ENCODE data around the gene HCK. TPM values are rescaled to one million over a fixed set of nuclear protein-coding genes. Genes with fewer than 3 reads are reported as not detected.

HCK gene
- total RNA-seq, 1 donor from 2014 or later = 0.23 TPM

DNA sequence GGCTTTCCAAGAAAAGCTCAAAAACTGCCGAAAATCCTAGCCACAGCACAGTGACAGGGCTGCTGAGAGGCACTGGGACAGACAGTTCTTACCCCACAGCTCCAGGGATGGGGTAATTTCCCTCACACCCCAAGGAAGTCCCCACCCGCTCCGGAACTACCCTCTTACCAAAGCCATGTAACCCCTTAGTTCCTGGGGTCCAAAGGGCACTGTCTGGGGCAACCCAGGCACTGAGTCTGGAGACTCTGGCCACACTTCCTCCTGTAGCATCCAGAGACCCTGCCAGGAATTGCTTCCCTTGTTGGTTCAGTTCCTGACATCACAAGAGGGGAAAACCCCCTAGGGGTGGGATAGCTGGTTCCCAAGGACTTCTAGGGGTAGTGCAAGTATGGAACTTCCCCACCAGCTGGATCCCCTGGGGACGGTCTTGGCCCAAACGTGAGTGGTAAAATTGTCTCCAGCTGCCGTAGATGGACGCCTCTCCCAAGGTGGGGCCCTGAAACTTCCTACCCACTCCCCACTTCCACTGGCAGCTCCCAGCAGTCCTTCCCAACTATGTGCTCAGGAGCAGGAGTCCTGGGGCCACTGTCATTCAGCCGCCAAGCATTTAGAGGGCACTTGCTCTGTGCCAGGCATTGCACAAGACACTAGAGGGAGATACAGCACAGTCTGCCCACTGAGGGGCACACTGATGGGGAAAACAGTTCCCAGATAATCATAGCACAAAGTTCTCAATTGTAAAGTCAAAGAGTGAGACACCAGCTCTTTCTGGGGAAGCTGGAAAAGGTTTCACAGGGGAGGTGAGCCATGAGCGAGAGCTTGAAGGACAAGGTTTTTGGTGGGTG is 17.2 kb upstream of the HCK start:
- no peaks in the 10 kb centered on the region for H3K36me3 Mint-ChIP-seq (ENCODE audit: low read depth)
- no peak for DNase-seq (ENCODE audit: low spot score)
- no peaks in the 10 kb centered on the region for H3K9me3 Mint-ChIP-seq
- H3K27ac Mint-ChIP-seq = no peak overlapping the region
- H3K4me3 Mint-ChIP-seq = no peak overlapping the region
- intact Hi-C loops (cut with micrococcal nuclease) = no loop called here
- H3K27me3 Mint-ChIP-seq (ENCODE audit: insufficient read depth) = peaks cover 50% of the 10 kb centered on the region
- no peaks in the 10 kb centered on the region for H3K4me1 Mint-ChIP-seq (ENCODE audit: low read depth)

DNA sequence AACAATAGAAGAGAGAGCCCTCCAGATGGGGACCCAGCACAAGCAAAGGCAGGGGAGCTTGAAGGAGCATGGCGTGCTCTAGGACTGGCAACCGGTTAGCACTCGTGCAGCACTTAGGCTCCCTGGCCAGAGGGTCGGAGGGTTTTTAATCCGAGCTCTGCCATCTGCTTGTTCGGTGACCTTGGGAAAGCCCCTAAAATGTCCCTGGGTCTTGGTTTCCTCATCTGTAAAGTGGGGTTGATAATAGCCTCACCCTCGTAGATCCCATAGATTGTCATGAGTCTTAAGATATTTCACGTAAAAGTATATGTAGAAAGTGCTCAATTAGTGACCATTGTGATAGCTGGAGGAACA is 16.6 kb upstream of the HCK start:
- no peak overlapping the region for H3K27ac Mint-ChIP-seq
- H3K4me1 Mint-ChIP-seq (ENCODE audit: low read depth) = no peaks in the 10 kb centered on the region
- H3K27me3 Mint-ChIP-seq (ENCODE audit: insufficient read depth) = peaks cover 50% of the 10 kb centered on the region
- intact Hi-C loops (cut with micrococcal nuclease) = no loop called here
- no peaks in the 10 kb centered on the region for H3K9me3 Mint-ChIP-seq
- DNase-seq (ENCODE audit: low spot score) = no peak
- no peak overlapping the region for H3K4me3 Mint-ChIP-seq
- no peaks in the 10 kb centered on the region for H3K36me3 Mint-ChIP-seq (ENCODE audit: low read depth)

DNA sequence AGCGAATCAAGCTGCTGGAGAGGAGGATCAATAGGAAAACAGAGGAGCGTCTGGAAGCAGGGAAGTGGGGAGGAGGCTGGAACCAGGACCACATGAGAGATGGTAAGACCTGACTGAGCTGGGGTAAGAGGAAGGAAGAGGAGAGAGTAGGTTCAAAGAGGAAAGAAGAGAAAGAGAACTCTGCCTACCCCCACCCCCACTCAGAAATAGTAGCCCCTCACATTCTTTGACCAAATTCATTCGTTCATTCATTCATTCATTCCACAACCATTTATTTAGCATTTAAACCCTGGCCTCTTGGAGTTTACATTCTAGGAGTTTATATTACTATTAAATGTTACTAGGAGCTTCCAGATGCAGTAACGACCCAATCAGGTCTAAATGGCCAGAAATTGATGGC is 15.8 kb upstream of the HCK start:
- H3K4me1 Mint-ChIP-seq (ENCODE audit: low read depth) = no peaks in the 10 kb centered on the region
- H3K36me3 Mint-ChIP-seq (ENCODE audit: low read depth) = no peaks in the 10 kb centered on the region
- H3K27ac Mint-ChIP-seq = no peak overlapping the region
- H3K27me3 Mint-ChIP-seq (ENCODE audit: insufficient read depth) = peaks cover 51% of the 10 kb centered on the region
- intact Hi-C loops (cut with micrococcal nuclease) = no loop called here
- no peak overlapping the region for H3K4me3 Mint-ChIP-seq
- H3K9me3 Mint-ChIP-seq = no peaks in the 10 kb centered on the region
- no peak for DNase-seq (ENCODE audit: low spot score)

DNA sequence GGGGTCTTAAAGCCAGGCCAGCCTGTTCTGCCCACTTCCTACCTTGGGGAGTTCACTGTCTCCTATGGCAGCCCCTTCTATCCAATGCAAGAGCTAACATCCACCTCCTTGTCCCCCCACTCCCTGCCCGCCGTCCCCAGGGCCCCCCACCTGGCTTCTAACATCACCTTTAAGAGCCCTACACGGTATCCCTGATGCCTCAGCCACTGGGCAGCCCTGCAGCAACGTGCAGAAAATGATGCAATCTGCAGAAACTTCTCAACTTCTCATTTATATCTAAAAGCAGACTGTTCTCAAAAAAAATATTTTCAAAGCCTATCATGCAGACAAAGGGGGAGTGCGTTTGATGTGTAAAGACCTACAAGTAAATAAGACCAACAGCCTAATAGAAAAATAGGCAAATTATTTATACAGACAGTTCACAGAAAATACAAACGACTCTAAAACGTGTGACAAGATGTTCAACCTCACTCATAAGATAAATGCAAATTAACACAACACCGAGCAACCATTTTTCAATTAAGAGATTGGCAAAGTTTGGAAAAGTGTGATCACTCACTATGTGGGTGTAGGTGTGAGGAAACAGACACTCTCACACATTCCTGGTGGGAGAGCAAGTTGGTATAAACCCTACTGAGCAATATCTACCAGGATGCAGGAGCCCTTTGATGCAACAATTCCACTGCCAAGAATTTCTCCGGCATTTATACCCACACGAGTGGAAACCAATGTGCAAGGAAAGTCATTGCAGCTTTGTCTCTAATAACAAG is 15.1 kb upstream of the HCK start:
- Mint-ChIP-seq H3K27ac (no peak overlapping the region), H3K9me3 (no peaks in the 10 kb centered on the region), H3K36me3 (ENCODE audit: low read depth) (no peaks in the 10 kb centered on the region), H3K27me3 (ENCODE audit: insufficient read depth) (peaks cover 49% of the 10 kb centered on the region), H3K4me3 (no peak overlapping the region), H3K4me1 (ENCODE audit: low read depth) (no peaks in the 10 kb centered on the region)
- intact Hi-C loops (cut with micrococcal nuclease) = no loop called here
- no peak for DNase-seq (ENCODE audit: low spot score)

DNA sequence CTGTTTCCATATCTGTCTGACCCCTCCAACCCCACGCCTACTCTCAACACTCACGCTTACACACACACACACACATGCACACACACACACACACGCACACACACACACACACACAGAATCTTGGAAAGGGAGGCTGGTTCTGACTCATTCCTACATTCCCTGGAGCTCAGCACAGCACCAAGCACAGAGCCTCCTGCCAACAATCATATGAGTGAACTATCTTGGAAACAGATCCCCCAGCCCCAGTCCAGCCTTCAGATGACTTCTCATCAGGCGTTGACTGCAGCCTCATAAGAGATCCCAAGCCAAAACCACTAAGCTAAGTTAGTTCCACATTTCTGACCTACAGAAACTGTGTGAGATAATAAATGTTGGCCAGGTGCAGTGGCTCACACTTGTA is 14.1 kb upstream of the HCK start:
- intact Hi-C loops (cut with micrococcal nuclease) = no loop called here
- DNase-seq (ENCODE audit: low spot score) = no peak
- Mint-ChIP-seq H3K27ac (no peak overlapping the region), H3K4me1 (ENCODE audit: low read depth) (no peaks in the 10 kb centered on the region), H3K36me3 (ENCODE audit: low read depth) (no peaks in the 10 kb centered on the region), H3K4me3 (no peak overlapping the region), H3K9me3 (no peaks in the 10 kb centered on the region), H3K27me3 (ENCODE audit: insufficient read depth) (peaks cover 47% of the 10 kb centered on the region)

DNA sequence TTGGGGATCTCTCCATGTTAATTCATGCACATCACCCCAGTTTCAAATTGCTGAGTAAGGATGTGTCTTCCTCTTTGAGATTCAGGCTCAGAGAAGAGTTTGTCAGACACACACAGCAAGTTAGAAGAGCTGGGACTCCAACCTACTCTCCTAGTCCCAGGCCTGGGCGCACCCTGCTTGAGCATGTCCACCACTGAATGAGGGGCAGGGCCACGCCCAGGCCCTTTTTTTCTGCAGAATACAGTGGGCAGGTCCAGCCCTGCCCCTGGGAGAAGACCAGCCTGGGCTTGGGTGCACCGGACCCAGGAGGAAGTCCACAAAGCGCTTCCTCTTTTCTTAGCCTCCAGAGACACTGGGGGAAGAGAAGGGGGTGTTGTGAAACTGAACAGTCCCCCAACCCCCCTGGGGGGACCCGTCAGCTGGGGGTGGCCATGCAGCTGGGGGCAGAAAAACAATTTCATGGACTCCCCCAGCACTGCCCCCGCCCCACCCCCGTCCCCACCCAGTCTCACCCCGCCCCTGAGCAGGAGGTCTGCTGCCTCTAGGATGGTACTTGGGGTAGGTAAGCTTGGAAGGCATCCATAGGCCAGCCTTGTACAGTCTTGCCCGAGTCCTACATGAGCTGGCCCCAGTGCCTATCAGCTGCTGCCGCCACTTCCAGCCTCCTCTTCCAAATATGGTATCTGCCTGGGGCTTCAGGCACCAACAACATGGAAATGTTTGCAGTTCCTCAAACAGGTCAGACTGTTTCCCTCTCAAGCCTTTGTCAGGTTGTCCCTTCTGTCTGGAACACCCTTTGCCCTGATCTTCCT is 11.7 kb upstream of the HCK start:
- no peaks in the 10 kb centered on the region for H3K4me1 Mint-ChIP-seq (ENCODE audit: low read depth)
- H3K4me3 Mint-ChIP-seq = no peak overlapping the region
- no peak for DNase-seq (ENCODE audit: low spot score)
- intact Hi-C loops (cut with micrococcal nuclease) = no loop called here
- no peaks in the 10 kb centered on the region for H3K36me3 Mint-ChIP-seq (ENCODE audit: low read depth)
- H3K9me3 Mint-ChIP-seq = no peaks in the 10 kb centered on the region
- peaks cover 42% of the 10 kb centered on the region for H3K27me3 Mint-ChIP-seq (ENCODE audit: insufficient read depth)
- no peak overlapping the region for H3K27ac Mint-ChIP-seq

DNA sequence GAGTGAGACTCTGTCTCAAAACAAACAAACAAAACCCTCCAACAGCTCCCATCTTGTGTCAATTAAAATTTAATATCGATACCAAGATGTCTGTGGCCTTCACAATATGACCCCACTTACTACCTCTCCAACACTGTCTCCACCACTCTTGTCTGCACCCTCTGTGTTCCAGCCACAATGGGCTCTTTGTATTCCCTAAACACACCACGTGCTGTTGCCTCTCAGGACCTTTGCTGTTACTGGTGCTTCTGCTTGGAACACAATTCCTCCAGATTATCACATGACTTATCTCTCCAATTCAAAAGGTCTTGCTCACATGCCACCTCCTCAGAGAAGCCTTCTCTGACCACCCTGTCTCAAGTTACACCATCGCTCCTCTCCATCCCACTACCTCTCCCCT is 6.0 kb upstream of the HCK start:
- Mint-ChIP-seq H3K27ac (no peak overlapping the region), H3K4me1 (ENCODE audit: low read depth) (peaks cover 4% of the 10 kb centered on the region), H3K36me3 (ENCODE audit: low read depth) (no peaks in the 10 kb centered on the region), H3K27me3 (ENCODE audit: insufficient read depth) (peaks cover 54% of the 10 kb centered on the region), H3K4me3 (no peak overlapping the region), H3K9me3 (no peaks in the 10 kb centered on the region)
- no peak for DNase-seq (ENCODE audit: low spot score)
- intact Hi-C loops (cut with micrococcal nuclease) = no loop called here

DNA sequence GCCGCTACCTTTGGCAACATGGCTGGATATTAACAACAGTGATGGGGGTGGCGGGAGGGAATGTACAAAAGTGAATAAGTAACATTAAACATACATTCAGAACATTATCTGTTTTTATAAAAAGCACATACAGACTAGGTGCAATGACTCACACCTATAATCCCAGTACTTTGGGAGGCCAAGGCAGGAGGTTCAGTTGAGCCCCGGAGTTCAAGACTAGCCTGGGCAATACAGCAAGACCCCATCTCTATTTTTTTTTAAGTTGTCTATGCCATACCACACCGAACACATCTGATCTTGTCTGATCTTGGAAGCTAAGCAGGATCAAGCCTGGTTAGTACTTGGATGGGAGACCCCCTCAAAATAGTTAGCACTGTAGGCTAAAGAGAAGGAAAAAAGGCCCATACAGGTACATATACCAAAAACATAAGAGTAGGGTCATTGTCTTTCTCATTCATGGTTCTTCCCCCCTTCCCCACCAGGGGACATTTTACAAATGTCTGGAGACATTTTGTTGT is 1.7 kb upstream of the HCK start:
- Mint-ChIP-seq H3K4me3 (no peak overlapping the region), H3K27me3 (ENCODE audit: insufficient read depth) (peaks cover 70% of the 10 kb centered on the region), H3K4me1 (ENCODE audit: low read depth) (peaks cover 17% of the 10 kb centered on the region), H3K9me3 (no peaks in the 10 kb centered on the region), H3K36me3 (ENCODE audit: low read depth) (no peaks in the 10 kb centered on the region), H3K27ac (no peak overlapping the region)
- DNase-seq (ENCODE audit: low spot score) = no peak
- intact Hi-C loops (cut with micrococcal nuclease) = no loop called here

DNA sequence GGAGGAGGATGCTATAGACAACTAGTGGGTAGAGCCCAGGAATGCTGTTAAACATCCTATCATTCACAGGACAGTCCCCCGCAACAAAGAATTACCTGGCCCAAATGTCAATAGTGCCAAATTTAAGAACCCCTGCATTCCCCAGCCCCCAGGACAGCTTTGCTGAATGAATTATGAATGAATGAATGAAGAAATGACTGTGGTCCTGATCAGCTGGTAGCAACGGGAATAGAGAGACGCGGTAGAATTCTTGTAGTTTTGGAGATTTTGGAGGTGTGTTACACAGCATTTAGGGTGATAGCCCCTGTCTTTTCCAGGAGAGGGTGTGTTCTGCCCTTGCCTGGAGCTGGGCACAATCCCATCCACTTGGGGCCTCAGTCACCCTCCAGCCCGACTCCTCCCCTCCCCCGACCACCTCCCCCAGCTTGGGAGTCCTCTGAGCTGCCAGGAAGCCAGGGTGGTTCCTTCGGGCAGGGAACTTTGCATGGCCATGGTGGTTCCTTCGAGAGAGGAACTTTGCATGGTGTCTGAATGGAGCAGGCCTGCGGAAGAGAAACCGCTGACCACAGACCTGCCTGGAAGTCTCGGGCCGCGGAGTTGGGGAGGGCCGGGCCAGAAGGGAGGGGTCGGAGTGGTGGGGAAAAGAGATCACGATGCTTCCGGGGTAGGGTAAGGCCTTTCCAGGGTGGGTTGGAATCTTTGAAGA is 1.0 kb upstream of the HCK start:
- no peaks in the 10 kb centered on the region for H3K36me3 Mint-ChIP-seq (ENCODE audit: low read depth)
- no peak for DNase-seq (ENCODE audit: low spot score)
- peak overlapping the region; percentile 69 for H3K4me3 Mint-ChIP-seq
- no peak overlapping the region for H3K27ac Mint-ChIP-seq
- H3K27me3 Mint-ChIP-seq (ENCODE audit: insufficient read depth) = peaks cover 70% of the 10 kb centered on the region
- intact Hi-C loops (cut with micrococcal nuclease) = no loop called here
- H3K9me3 Mint-ChIP-seq = no peaks in the 10 kb centered on the region
- H3K4me1 Mint-ChIP-seq (ENCODE audit: low read depth) = peaks cover 17% of the 10 kb centered on the region

DNA sequence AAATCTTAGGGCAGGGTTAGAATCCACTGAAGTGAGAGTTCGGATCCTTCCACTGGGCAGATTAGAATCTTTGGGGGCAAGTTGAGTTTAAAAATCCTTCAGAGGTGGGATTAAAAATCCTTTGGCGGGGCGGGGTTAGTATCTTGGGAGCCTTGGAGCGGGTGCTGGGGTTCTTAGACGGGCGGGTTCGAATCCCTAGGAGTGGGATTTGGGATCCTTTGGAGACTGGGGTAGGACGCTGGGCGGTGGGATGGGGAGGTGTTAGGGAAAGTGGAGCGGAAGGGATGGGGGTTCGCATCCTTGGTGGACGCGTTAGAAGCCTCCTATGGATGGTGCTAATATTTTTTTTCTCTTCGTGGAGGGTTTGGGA is 337 bp upstream of the HCK start:
- H3K9me3 Mint-ChIP-seq = no peaks in the 10 kb centered on the region
- H3K27me3 Mint-ChIP-seq (ENCODE audit: insufficient read depth) = peaks cover 68% of the 10 kb centered on the region
- peak overlapping the region; percentile 69 for H3K4me3 Mint-ChIP-seq
- intact Hi-C loops (cut with micrococcal nuclease) = no loop called here
- no peaks in the 10 kb centered on the region for H3K36me3 Mint-ChIP-seq (ENCODE audit: low read depth)
- no peak for DNase-seq (ENCODE audit: low spot score)
- H3K4me1 Mint-ChIP-seq (ENCODE audit: low read depth) = peaks cover 17% of the 10 kb centered on the region
- H3K27ac Mint-ChIP-seq = no peak overlapping the region

DNA sequence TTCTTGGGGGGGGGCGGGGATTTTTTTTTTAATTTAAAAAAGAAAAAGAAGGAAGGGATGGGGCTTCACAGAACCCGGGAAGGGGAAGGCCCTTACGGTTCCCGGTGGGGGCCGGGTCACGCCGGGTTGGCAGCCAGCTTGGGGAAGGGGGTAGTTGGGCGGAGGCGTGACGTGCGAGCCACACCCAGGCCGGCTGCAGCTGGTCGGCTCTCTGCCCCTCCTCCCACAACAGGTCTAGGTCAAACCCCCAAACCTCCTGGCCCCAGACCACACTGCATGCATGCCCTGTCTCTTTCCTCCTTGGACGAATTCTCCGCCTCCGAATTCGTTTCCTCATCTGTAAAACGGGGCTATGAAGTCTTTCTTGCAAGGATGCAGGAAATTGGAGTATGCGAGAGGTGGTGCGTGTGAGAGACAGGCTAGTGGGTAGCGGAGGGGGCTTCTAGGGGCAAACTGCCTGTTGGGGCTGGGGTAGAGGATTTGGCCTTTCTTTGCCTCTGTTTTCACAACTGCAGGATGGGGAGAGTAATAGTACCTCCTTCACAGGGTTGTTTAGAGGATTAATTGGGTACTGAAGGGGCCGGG is 828 bp downstream of the HCK start:
- H3K9me3 Mint-ChIP-seq = no peaks in the 10 kb centered on the region
- H3K4me1 Mint-ChIP-seq (ENCODE audit: low read depth) = peaks cover 17% of the 10 kb centered on the region
- DNase-seq (ENCODE audit: low spot score) = no peak
- H3K36me3 Mint-ChIP-seq (ENCODE audit: low read depth) = no peaks in the 10 kb centered on the region
- H3K4me3 Mint-ChIP-seq = no peak overlapping the region
- H3K27ac Mint-ChIP-seq = no peak overlapping the region
- intact Hi-C loops (cut with micrococcal nuclease) = no loop called here
- H3K27me3 Mint-ChIP-seq (ENCODE audit: insufficient read depth) = peaks cover 61% of the 10 kb centered on the region

DNA sequence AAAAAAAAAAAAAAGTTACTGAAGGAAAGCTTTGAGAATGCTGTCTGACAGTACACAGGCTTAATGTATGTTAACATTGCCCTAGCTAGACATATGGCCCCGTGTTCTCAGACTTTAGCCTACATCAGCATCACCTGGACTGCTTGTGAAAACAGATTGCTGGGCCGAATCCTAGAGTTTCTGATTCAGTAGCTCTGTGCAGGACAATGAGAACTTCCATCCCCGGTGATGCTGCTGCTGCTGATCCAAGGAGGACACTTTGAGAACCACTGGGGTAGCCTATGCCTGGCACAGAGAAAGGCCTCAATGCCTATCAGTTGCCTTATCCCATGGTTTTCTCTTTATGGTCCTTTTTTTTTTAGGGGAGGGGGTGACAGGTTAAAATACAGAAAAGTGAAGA is 1.6 kb downstream of the HCK start:
- Mint-ChIP-seq H3K4me1 (ENCODE audit: low read depth) (peaks cover 17% of the 10 kb centered on the region), H3K36me3 (ENCODE audit: low read depth) (no peaks in the 10 kb centered on the region), H3K9me3 (no peaks in the 10 kb centered on the region), H3K27ac (no peak overlapping the region), H3K4me3 (no peak overlapping the region), H3K27me3 (ENCODE audit: insufficient read depth) (peaks cover 54% of the 10 kb centered on the region)
- DNase-seq (ENCODE audit: low spot score) = no peak
- intact Hi-C loops (cut with micrococcal nuclease) = no loop called here

Data from activated T-helper 1 cell treated with anti-CD3 and anti-CD28 coated beads, Interleukin-12 subunit alpha, Interleukin-12 subunit beta, Interleukin-2, Interleukin-4 antibody, amounts not matched to agents 30 ng/mL and 10 ng/mL and 1 ng/mL, durations not matched to agents 14 hours and 24 hours and 36 hours (primary cell).